SU-DHL-6 (cell line): ENCODE data around the gene SRP68.

ENCODE experiments used
- EZH2phosphoT487 ChIP-seq: fragments of 200-600 bp; sonication (generic), shearing (Covaris generic); conservative IDR thresholded peaks from 2 replicates; pipeline ENCODE4 v1.6.1; 2018; ENCODE audit warnings: mild to moderate bottlenecking, antibody characterized with exemption, low read length, moderate library complexity, mixed read lengths
- TF ChIP-seq, protein P1 (sequence below): fragments of 200-600 bp; sonication (generic); IDR thresholded peaks from one replicate; pipeline ENCODE4 v1.5.1; 2017; ENCODE audit warnings: antibody characterized with exemption, mild to moderate bottlenecking, low read length, moderate library complexity; ENCODE audit not compliant: insufficient read depth, poor library complexity, severe bottlenecking

GRCh38 chr17:76078860-76079534 is 6.7 kb upstream of the SRP68 start, which contains the start of gene ZACN:
- no peak for TF ChIP-seq EZH2phosphoT487
- TF ChIP-seq, protein P1, sequence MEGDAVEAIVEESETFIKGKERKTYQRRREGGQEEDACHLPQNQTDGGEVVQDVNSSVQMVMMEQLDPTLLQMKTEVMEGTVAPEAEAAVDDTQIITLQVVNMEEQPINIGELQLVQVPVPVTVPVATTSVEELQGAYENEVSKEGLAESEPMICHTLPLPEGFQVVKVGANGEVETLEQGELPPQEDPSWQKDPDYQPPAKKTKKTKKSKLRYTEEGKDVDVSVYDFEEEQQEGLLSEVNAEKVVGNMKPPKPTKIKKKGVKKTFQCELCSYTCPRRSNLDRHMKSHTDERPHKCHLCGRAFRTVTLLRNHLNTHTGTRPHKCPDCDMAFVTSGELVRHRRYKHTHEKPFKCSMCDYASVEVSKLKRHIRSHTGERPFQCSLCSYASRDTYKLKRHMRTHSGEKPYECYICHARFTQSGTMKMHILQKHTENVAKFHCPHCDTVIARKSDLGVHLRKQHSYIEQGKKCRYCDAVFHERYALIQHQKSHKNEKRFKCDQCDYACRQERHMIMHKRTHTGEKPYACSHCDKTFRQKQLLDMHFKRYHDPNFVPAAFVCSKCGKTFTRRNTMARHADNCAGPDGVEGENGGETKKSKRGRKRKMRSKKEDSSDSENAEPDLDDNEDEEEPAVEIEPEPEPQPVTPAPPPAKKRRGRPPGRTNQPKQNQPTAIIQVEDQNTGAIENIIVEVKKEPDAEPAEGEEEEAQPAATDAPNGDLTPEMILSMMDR: no peak
